GM23338 (cell line): Measurements from ENCODE around the gene FNDC8. TPM values are rescaled to one million over a fixed set of nuclear protein-coding genes. Genes with fewer than 3 reads are reported as not detected.

Experiments
- ATAC-seq: fragments of 200-7000 bp; cut with Tn5 transposase; 3 replicates; pipeline ENCODE4 v1.9.1; 2020
- DNase-seq: peaks from one replicate; pipeline ENCODE4 v3.0.0-alpha.2; 2015; ENCODE audit warnings: low spot score
- H2AFZ ChIP-seq: fragments of 200-600 bp; sonication (generic); 2 replicates; pipeline ENCODE4 v1.8.0; 2016; ENCODE audit warnings: antibody characterized with exemption, mild to moderate bottlenecking, moderate library complexity
- H3F3A ChIP-seq: fragments of 200-600 bp; sonication (generic); replicated peaks from 2 replicates; pipeline ENCODE4 v1.8.0; 2017; ENCODE audit warnings: antibody characterized with exemption, mixed run types, low read depth
- H3K27ac ChIP-seq: fragments of 200-600 bp; sonication (generic); 2 replicates; pipeline ENCODE4 v1.6.1; 2016; ENCODE audit warnings: low read depth
- H3K27me3 ChIP-seq: fragments of 200-600 bp; sonication (generic); 2 replicates; pipeline ENCODE4 v1.8.0; 2016; ENCODE audit warnings: mild to moderate bottlenecking, mixed run types, moderate library complexity; ENCODE audit not compliant: insufficient read depth
- H3K36me3 ChIP-seq: fragments of 200-600 bp; sonication (generic); 2 replicates; pipeline ENCODE4 v1.8.0; 2016; ENCODE audit warnings: mild to moderate bottlenecking; ENCODE audit not compliant: insufficient read depth
- H3K4me1 ChIP-seq: fragments of 200-600 bp; sonication (generic); 2 replicates; pipeline ENCODE4 v1.8.0; 2016; ENCODE audit warnings: mild to moderate bottlenecking, moderate library complexity; ENCODE audit not compliant: insufficient read depth
- H3K4me2 ChIP-seq: fragments of 200-600 bp; sonication (generic); 2 replicates; pipeline ENCODE4 v1.7.1; 2017; ENCODE audit warnings: mixed run types
- H3K4me3 ChIP-seq: fragments of 200-600 bp; sonication (generic); 2 replicates; pipeline ENCODE4 v1.6.1; 2016; ENCODE audit warnings: mixed run types
- H3K79me2 ChIP-seq: fragments of 200-600 bp; sonication (generic); replicated peaks from 2 replicates; pipeline ENCODE4 v1.8.0; 2017; ENCODE audit warnings: mild to moderate bottlenecking; ENCODE audit not compliant: insufficient read depth
- H3K9me2 ChIP-seq: fragments of 200-600 bp; sonication (generic); 2 replicates; pipeline ENCODE4 v1.8.0; 2017; ENCODE audit not compliant: insufficient read depth
- H4K20me1 ChIP-seq: fragments of 200-600 bp; sonication (generic); replicated peaks from 2 replicates; pipeline ENCODE4 v1.8.0; 2017; ENCODE audit warnings: mild to moderate bottlenecking; ENCODE audit not compliant: insufficient read depth
- H3K27ac Mint-ChIP-seq: 2 replicates; pipeline ENCODE4 v1.8.0; 2020; ENCODE audit warnings: inconsistent platforms, mild to moderate bottlenecking, moderate library complexity, mixed read lengths
- H3K27me3 Mint-ChIP-seq: 3 replicates; pipeline ENCODE4 v1.8.0; 2022; ENCODE audit warnings: low read depth, mild to moderate bottlenecking, moderate library complexity, mixed read lengths, inconsistent platforms; ENCODE audit not compliant: insufficient read depth, poor library complexity
- H3K36me3 Mint-ChIP-seq: 3 replicates; pipeline ENCODE4 v1.8.0; 2021; ENCODE audit warnings: low read depth, mild to moderate bottlenecking, inconsistent platforms, moderate library complexity, mixed read lengths
- H3K4me1 Mint-ChIP-seq: 3 replicates; pipeline ENCODE4 v1.8.0; 2020; ENCODE audit warnings: mild to moderate bottlenecking, inconsistent platforms, mixed read lengths
- H3K4me3 Mint-ChIP-seq: 3 replicates; pipeline ENCODE4 v1.8.0; 2021; ENCODE audit warnings: moderate library complexity, mild to moderate bottlenecking, inconsistent platforms, mixed read lengths
- H3K9me3 Mint-ChIP-seq: 3 replicates; pipeline ENCODE4 v1.8.0; 2020; ENCODE audit warnings: moderate library complexity, mild to moderate bottlenecking, inconsistent platforms, mixed read lengths
- CREB1 ChIP-seq: fragments of 250-450 bp; sonication (Bioruptor Pico); IDR thresholded peaks from 2 replicates; pipeline ENCODE4 v1.5.0; 2020; ENCODE audit warnings: low read depth, mild to moderate bottlenecking, moderate library complexity
- EZH2 ChIP-seq: fragments of 200-600 bp; sonication (generic); IDR thresholded peaks from one replicate; pipeline ENCODE4 v1.8.0; 2017; ENCODE audit warnings: antibody characterized with exemption, mild to moderate bottlenecking, low read depth; ENCODE audit not compliant: unreplicated experiment
- EZH2phosphoT487 ChIP-seq: fragments of 200-600 bp; sonication (generic); IDR thresholded peaks from one replicate; pipeline ENCODE4 v1.8.1; 2018; ENCODE audit warnings: antibody characterized with exemption; ENCODE audit not compliant: unreplicated experiment
- JUNB ChIP-seq: IDR thresholded peaks from one replicate; pipeline ENCODE4 v1.6.1; 2016; ENCODE audit warnings: antibody characterized with exemption; ENCODE audit not compliant: unreplicated experiment
- NANOG ChIP-seq: IDR thresholded peaks from 2 replicates; pipeline ENCODE4 v1.6.1; 2016; ENCODE audit warnings: antibody characterized with exemption, borderline replicate concordance
- POLR2AphosphoS5 ChIP-seq: IDR thresholded peaks from 2 replicates; pipeline ENCODE4 v1.6.1; 2016; ENCODE audit warnings: antibody characterized with exemption, low read depth
- ZNF114 ChIP-seq: fragments of 250-450 bp; sonication (Bioruptor Pico); IDR thresholded peaks from 2 replicates; pipeline ENCODE4 v1.5.0; 2020; ENCODE audit warnings: mild to moderate bottlenecking, moderate library complexity
- polyA plus RNA-seq: library from polyadenylated mRNA; unstranded; fragments of >200 nt; fragmentation: Nextera tagmentation; extraction: Ambion mirVana; gene quantifications from 2 replicates; pipeline ENCODE4 v1.2.1, GENCODE V29; 2016
- total RNA-seq: library from RNA; depleted of rRNA; stranded (reverse); fragments of >200 nt; shearing (Covaris generic); gene quantifications from 2 replicates; pipeline ENCODE4 v1.2.3, GENCODE V29; 2014
- TF ChIP-seq, protein P1 (sequence below), 2 experiments: fragments of 200-600 bp in 1 of 2; sonication (generic) in 1 of 2; conservative IDR thresholded peaks; 2 replicates each; pipeline versions ENCODE4 v1.5.1 to v1.6.1; 2016 to 2017; ENCODE audit warnings: antibody characterized with exemption in 2 of 2, low read depth in 2 of 2, mild to moderate bottlenecking in 2 of 2, moderate library complexity in 1 of 2
- TF ChIP-seq, protein P2 (sequence below): IDR thresholded peaks from 2 replicates; pipeline ENCODE4 v1.6.1; 2016; ENCODE audit warnings: antibody characterized with exemption
- TF ChIP-seq, protein P3 (sequence below): IDR thresholded peaks from one replicate; pipeline ENCODE4 v1.6.1; 2018; ENCODE audit warnings: antibody characterized with exemption; ENCODE audit not compliant: unreplicated experiment

Gene FNDC8
- total and polyA plus RNA-seq, 2 experiments from 2014 or later = not detected

DNA sequence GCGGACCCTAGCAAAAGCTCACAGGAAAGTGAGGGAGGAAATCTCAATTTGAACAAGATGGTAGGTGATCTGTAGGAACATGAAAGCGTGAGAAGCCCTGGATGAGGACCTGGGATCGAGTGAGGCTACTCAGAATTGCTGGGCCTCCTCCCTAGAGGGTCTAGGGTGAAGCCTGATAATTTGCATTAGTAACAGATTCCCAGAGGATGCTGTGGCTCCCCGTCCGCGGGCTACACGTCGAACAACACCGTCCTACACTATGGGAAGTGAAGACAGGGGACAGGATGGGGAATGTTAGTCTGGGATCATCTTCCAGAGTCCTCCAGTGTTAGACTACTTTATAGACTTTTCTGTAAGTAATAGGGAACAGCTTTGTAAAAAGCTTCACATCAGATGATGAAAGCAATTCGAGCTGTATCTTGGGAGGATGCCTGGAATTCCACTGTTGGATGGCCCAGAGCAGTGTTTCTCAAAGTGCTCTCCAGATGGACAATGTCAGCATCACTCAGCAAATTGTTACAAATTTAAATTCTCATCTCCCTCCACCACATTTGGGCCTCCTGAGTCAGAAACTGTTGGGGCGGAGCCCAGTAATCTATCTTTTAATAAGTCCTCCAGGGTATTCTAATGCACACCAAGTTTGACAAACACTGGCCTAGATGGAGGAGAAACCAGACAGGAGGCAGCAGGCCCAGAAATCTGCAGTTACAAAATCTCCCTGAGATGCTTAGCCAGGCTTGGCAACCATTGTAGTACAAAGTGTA lies 6.5 kb downstream of the FNDC8 start (continued):
- TF ChIP-seq, protein P1, sequence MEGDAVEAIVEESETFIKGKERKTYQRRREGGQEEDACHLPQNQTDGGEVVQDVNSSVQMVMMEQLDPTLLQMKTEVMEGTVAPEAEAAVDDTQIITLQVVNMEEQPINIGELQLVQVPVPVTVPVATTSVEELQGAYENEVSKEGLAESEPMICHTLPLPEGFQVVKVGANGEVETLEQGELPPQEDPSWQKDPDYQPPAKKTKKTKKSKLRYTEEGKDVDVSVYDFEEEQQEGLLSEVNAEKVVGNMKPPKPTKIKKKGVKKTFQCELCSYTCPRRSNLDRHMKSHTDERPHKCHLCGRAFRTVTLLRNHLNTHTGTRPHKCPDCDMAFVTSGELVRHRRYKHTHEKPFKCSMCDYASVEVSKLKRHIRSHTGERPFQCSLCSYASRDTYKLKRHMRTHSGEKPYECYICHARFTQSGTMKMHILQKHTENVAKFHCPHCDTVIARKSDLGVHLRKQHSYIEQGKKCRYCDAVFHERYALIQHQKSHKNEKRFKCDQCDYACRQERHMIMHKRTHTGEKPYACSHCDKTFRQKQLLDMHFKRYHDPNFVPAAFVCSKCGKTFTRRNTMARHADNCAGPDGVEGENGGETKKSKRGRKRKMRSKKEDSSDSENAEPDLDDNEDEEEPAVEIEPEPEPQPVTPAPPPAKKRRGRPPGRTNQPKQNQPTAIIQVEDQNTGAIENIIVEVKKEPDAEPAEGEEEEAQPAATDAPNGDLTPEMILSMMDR (conservative IDR thresholded peaks at IDR 0.05; ENCODE audit: low read depth in 2 of 2) = no peak
- no peak for TF ChIP-seq NANOG
- TF ChIP-seq, protein P2, sequence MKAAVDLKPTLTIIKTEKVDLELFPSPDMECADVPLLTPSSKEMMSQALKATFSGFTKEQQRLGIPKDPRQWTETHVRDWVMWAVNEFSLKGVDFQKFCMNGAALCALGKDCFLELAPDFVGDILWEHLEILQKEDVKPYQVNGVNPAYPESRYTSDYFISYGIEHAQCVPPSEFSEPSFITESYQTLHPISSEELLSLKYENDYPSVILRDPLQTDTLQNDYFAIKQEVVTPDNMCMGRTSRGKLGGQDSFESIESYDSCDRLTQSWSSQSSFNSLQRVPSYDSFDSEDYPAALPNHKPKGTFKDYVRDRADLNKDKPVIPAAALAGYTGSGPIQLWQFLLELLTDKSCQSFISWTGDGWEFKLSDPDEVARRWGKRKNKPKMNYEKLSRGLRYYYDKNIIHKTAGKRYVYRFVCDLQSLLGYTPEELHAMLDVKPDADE = no peak
- TF ChIP-seq, protein P3, sequence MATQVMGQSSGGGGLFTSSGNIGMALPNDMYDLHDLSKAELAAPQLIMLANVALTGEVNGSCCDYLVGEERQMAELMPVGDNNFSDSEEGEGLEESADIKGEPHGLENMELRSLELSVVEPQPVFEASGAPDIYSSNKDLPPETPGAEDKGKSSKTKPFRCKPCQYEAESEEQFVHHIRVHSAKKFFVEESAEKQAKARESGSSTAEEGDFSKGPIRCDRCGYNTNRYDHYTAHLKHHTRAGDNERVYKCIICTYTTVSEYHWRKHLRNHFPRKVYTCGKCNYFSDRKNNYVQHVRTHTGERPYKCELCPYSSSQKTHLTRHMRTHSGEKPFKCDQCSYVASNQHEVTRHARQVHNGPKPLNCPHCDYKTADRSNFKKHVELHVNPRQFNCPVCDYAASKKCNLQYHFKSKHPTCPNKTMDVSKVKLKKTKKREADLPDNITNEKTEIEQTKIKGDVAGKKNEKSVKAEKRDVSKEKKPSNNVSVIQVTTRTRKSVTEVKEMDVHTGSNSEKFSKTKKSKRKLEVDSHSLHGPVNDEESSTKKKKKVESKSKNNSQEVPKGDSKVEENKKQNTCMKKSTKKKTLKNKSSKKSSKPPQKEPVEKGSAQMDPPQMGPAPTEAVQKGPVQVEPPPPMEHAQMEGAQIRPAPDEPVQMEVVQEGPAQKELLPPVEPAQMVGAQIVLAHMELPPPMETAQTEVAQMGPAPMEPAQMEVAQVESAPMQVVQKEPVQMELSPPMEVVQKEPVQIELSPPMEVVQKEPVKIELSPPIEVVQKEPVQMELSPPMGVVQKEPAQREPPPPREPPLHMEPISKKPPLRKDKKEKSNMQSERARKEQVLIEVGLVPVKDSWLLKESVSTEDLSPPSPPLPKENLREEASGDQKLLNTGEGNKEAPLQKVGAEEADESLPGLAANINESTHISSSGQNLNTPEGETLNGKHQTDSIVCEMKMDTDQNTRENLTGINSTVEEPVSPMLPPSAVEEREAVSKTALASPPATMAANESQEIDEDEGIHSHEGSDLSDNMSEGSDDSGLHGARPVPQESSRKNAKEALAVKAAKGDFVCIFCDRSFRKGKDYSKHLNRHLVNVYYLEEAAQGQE = no peak

DNA sequence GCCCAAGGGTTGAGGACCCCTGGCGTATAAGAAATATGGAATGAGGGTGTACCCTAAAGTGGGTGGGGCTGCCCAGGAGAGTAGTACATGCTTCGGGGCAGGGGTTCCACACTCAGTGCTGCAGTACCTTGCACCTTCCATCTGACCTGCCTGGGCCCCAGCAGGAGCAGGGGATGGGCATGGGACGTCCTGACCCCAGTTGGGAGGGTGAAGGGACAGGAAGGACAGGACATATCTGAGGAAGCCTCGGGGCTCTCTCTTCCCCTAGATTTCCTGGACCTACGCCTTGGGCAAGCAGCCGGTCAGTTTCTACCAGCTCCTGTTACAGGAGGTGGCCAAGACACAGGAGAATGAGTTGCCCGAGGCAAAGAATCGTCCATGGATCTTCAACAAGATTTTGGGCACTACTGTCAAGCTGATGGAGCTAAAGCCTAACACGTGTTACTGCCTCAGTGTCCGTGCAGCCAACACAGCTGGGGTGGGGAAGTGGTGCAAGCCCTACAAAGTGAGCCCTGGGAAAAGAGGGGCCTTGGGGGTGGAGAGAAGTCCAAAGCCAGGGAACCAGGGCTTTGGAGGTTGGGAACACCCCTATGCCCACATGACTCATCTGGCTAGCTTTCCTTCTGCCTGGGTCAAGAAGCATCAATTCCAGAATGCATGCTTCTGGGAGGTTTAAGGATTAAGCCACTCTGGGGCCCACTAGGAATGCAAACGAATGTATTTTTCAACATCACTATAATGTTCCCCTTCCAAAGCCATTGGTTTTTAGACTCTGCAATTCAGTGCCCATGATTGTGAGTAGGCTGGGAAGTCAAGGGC lies 7.9 kb downstream of the FNDC8 start:
- H3K27me3 Mint-ChIP-seq = peaks cover 19% of the 10 kb centered on the region
- H3K4me3 Mint-ChIP-seq = no peak overlapping the region
- H3K9me2 ChIP-seq = peaks cover 3% of the 10 kb centered on the region; the same call in 1 of the 2 replicates
- no peak overlapping the region for H2AFZ ChIP-seq
- H3K4me2 ChIP-seq = no peak overlapping the region
- DNase-seq (no peak), ATAC-seq (no peak; the same call in 2 of the 3 replicates)
- H3K36me3 Mint-ChIP-seq = peaks cover 41% of the 10 kb centered on the region
- no peaks in the 10 kb centered on the region for H3K4me1 Mint-ChIP-seq
- H3K79me2 ChIP-seq = no peaks in the 10 kb centered on the region
- no peaks in the 10 kb centered on the region; the same call in 1 of the 2 replicates for H4K20me1 ChIP-seq
- H3K4me1 ChIP-seq = no peaks in the 10 kb centered on the region
- no peaks in the 10 kb centered on the region for H3K27me3 ChIP-seq
- H3K27ac ChIP-seq = no peak overlapping the region
- H3K27ac Mint-ChIP-seq = no peak overlapping the region
- H3K4me3 ChIP-seq = no peak overlapping the region
- peaks cover 16% of the 10 kb centered on the region for H3K36me3 ChIP-seq
- TF ChIP-seq POLR2AphosphoS5 (no peak), EZH2phosphoT487 (no peak), EZH2 (no peak), ZNF114 (CRISPR knock-in tag) (no peak), JUNB (no peak), CREB1 (no peak), NANOG (no peak)
- TF ChIP-seq, protein P2 = no peak
- TF ChIP-seq, protein P3 = no peak
- H3K9me3 Mint-ChIP-seq = no peaks in the 10 kb centered on the region; the same call in 2 of the 3 replicates
- H3F3A ChIP-seq = peaks cover 6% of the 10 kb centered on the region; the same call in 1 of the 2 replicates
